GM21423 (cell line): ENCODE results near the gene UTF1.

ENCODE experiments used
- ATAC-seq: cut with Tn5 transposase; IDR thresholded peaks from one replicate; pipeline ENCODE4 v1.9.1; 2021; ENCODE audit warnings: mild to moderate bottlenecking, moderate library complexity; ENCODE audit not compliant: unreplicated experiment

Gene UTF1

GRCh38 chr10:133276435-133277201 lies 46.6 kb downstream of the UTF1 start, which contains the start of gene ADAM8:
ADAM8 (minus strand) TSS chr10:133276868; CDS start chr10:133276817, 51 bp downstream.
- ATAC-seq, result peak; percentile 40

- no peak for ATAC-seq
These were observed 47.4 kb downstream of the UTF1 start for GRCh38 chr10:133277277-133277992.

- ATAC-seq, result no peak
These were observed 48.1 kb downstream of the UTF1 start for GRCh38 chr10:133277993-133278576.

- peak; percentile 37 for ATAC-seq
These were observed 48.7 kb downstream of the UTF1 start for GRCh38 chr10:133278577-133279265.

- no peak for ATAC-seq
These were observed 49.6 kb downstream of the UTF1 start for GRCh38 chr10:133279326-133280226.

GRCh38 chr10:133280391-133281059 lies 50.5 kb downstream of the UTF1 start:
- ATAC-seq, result no peak

- ATAC-seq, result no peak
These were observed 51.1 kb downstream of the UTF1 start for GRCh38 chr10:133281084-133281483.
